HG02943 (cell line): Measurements from ENCODE around the gene GLT1D1.
"Not testable (repeated sequence)": the region's sequence is repeated elsewhere in the genome, so short reads cannot be mapped to it uniquely, and the experiment has no call there.

Experiments
- ATAC-seq: cut with Tn5 transposase; IDR thresholded peaks from one replicate; pipeline ENCODE4 v1.9.1; 2021; ENCODE audit warnings: mild to moderate bottlenecking, low read depth, moderate library complexity; ENCODE audit not compliant: unreplicated experiment

GLT1D1 gene

GRCh38 chr12:128851429-128851828, 1.8 kb upstream of the GLT1D1 start:
- ATAC-seq = not testable (repeated sequence)

DNA sequence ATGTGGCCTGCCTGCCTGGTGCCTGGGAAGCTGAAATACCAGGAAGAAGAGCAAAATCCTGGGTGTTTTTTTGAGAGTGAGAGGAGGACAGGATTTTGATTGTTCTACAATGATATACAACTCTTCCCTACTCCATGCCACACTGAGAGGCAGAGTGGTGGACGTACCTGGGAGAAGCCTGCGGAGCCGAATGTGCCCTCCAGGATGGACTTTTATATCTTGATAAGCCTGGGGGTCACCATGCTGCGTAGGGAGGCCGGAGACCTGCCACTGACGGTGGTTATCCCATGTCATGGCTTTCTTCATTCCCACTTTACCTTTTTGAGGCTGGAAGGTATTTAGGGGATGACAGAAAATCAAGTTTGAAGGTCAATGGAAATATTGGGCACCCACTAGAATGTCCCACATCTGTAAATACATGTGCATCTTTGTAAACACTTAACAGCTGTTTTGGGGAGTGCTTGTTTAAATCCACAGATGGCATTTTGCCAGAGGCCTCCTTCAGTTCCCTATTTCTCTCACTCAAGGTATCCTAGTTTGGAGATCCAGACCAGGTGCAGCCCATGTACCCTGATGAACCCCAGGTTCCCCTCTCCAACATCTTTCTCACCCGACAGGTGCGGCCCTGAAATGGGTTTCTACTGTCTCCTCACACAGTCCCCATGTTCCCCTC, 1.1 kb upstream of the GLT1D1 start:
- no peak for ATAC-seq

DNA sequence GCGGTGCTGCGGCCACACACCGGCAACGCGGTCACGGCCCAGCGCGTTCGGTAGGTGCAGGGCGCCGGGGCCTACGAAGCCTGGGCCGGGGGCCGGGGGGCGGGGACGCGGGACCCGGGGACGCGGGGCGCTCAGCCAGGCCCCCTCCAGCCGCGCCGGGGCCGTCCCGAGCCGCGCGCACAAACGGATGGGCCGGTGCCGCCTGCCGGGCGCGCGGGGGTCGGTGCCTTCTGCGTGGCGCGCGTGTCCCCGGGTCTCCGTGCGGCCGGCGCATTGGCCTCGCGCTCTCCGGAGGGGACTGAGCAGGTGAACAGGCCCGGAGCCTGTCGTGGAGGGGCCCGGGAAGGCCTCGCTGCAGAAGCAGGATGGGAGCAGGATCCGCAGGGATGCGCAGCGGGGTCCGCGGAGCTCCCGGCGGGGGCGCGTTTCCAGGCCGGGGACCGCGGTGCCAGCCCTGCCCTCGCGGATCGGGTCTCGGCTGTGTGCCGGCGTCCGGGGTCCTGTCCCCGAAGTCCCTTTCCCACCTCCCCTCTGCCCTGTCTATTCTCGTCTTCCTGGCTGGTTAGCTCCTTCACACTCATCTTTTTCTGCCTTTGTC, 421 bp downstream of the GLT1D1 start:
- ATAC-seq = no peak

DNA sequence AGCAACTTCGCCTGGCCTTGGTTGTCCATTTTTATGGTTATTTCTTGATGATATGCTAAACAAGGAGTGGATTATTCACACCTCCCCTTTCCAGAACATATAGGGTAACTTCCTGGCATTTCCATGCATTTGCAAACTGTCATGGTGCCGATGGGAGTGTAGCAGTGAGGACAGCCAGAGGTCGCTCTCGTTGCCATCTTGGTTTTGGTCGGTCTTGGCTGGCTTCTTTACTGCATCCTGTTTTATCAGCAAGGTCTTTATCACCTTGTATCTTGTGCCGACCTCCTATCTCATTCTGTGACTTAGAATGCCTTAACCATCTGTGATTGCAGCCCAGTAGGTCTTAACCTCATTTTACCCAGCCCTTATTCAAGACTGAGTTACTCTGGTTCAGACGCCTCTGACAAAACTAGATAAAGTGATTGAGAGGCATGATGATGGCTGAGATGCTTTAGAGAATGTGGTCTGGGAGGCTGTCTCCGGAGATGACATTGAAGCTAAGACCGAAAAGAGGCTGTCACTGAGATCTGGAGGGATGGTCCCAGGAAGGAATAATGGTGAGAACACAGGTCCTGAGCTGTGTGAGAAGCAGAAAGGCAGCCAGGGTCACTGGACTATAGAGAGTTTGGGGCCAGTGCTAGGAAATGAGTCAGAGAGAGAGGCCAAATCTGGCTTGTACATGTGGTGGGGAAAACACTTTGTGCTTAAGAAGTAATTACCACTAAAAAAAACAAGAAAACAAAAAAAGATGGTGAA, 2.9 kb downstream of the GLT1D1 start:
- no peak for ATAC-seq

- no peak for ATAC-seq
Measured at GRCh38 chr12:128856791-128857078, 3.5 kb downstream of the GLT1D1 start.

DNA sequence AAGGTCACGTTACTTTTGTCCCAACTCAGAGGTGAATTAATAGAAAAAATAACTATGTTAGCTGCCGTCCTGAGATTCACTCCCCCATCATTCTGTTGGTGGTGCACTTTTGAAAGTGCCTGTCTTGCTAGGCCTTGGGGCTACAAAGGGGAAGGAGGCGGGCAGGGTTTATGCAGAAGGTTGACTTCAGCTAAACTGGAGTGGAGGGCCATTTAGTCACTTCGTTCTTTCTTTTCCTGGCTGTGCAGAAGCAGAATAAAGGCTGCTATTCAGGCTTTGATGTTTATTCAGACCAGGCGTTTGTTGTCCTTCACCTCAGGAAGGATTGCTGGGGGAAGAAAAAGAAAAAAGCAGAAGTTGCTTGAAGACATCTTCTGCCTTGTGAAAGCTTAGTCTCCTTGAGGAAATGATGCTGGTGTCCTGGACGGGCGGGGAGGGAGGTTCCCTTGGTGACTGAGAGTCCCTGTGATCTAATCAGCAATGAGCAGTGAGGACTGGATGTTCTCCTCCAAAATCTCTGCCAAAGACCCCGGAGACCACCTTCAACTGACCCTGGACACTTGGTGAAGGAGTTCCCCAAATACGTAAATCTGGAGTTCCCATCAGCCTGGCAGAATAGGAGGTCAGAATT, 4.0 kb downstream of the GLT1D1 start:
- no peak for ATAC-seq

GRCh38 chr12:128859311-128859710, 6.0 kb downstream of the GLT1D1 start:
- no peak for ATAC-seq

DNA sequence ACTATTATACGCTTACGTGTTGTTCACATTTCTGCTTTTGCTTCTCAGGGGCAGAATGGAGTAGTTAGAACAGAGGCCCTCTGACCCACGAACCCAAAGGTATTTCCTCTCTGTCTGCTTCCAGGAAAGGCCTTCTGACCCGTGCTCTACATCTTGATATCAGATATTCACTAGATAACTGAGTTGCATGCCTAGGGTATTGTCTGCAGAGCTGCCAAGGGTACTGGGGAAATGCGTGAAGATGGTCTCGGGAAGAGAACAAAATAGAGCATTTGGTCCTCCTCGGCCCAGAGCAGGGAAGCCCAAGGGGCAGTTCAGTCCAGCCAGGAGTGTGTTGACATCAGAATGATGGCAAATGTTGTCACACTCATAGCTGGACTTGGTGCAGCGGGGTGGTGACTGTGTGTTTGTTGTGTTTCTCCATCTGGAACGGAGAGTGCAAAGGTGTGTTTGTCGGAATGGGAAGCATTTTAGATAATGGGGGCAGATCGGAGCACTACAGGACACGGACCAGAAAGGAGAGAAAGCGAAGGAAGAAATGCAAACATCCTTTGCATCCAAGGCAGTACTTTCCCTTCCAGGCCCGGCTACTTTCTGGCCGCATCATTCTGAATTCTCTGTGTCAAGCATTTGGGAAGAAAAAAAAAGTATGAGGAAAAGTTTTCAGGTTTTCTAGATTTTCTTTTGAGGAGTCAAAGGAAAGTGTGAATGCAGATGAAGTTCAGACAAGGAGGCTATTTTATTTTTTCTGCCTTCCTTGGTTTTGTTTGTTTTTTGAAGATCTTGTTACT, 8.1 kb downstream of the GLT1D1 start:
- no peak for ATAC-seq

DNA sequence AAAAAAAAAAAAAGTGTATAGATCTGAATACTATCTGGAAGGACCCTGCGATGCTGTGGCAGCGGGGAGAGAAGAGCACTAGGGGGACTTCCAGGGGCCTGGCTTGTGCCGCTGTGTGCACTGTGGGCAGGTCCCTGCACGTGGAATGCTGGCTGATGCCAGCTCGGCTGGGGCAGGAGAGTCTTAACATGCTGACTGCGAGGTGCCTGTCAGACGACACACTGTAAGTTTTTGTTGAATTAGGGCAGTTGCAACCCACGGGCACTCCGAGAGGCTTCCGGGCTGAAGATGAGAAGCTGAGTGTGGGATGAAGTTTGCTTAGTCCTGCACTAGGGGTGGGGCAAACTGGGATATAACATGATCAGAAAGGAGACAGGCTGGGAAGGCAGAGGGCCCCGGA, 10.7 kb downstream of the GLT1D1 start:
- no peak for ATAC-seq

DNA sequence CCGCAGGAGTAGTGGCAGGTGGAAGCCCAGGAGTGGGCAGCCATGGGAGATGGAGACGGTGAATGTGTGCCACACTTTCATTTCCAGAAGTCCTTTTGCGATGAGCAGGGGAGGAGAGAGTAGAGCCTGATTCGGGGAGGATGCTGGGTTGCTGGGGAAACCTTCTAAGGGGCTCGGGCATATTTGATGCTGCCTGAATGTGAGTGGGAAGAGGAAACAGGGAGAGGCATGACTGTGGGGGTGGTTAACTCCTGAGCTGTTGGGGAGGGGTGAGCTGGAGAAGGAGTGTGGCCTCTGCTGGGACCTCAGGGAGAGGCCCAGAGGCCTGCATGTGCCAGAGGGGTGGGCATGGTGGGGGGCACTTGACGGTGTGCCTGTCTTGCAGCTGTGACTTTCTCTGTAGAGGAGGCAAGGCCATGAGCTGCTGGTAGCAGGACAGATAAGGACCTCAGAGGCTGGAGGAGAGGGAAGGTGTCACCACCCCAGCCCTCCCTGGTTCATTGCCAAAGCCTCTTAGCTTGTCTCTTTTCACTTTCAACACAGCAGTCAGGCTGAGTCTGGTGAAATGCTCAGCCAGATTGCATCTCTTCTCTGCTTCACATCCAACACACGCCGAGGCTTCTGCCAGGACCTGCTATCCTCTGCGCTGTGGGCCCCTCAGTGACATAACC, 11.4 kb downstream of the GLT1D1 start:
- no peak for ATAC-seq

GRCh38 chr12:128867466-128867865, 14.2 kb downstream of the GLT1D1 start:
- no peak for ATAC-seq

DNA sequence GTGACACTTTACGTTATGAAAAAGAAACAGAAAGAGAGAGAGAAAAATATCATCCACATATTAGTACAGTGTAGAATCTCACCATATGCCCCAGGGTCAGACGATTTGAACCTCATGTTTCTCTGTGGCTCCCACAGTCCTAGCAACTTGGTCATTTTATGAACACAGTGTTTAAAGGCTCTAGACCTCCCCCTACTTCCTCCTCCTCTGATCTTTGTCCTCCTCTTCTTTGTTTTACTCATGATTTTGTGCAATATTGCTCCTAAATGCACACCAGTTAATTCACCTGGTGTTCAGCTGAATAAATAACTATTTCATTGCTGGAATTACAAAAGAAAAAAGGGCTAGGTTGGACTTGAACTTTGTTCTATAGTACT, 18.2 kb downstream of the GLT1D1 start:
- no peak for ATAC-seq

DNA sequence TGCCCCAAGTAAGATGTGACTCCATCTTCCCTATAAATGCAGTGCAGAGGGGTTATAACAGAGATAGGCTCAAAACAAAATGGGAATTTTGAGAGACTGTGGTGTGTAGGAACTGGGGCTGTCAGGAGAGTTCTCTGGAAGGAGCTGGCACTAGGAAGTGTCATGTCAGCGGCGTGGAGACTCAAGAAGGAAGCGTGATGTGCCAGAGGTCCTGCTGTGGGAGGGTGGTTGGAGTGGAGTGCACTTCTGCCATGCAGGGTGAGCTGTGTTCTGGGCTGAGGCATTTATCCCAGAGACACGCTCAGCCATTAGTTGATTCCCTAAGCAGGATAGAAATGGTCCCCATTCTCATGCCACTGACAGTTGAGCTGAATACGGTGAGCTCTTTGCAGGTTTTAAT, 19.0 kb downstream of the GLT1D1 start:
- no peak for ATAC-seq

DNA sequence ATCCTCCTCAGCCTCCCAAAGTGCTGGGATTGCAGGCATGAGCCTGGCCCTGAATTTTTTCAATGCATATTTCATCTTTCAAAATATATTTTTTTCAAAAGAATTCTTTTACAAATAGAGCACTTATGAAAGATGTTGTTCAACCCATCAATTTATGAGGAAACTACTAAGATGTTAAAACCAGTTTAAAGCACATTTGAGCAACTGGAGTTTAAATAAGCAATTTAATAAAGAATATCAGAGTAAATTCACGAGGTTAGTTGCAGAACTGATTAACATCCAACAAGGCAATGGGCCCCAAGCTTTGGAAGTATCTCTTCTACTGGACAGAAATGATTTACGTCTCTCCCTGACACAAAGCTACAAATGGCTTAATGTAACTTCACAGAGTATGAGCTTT, 23.3 kb downstream of the GLT1D1 start:
- no peak for ATAC-seq

DNA sequence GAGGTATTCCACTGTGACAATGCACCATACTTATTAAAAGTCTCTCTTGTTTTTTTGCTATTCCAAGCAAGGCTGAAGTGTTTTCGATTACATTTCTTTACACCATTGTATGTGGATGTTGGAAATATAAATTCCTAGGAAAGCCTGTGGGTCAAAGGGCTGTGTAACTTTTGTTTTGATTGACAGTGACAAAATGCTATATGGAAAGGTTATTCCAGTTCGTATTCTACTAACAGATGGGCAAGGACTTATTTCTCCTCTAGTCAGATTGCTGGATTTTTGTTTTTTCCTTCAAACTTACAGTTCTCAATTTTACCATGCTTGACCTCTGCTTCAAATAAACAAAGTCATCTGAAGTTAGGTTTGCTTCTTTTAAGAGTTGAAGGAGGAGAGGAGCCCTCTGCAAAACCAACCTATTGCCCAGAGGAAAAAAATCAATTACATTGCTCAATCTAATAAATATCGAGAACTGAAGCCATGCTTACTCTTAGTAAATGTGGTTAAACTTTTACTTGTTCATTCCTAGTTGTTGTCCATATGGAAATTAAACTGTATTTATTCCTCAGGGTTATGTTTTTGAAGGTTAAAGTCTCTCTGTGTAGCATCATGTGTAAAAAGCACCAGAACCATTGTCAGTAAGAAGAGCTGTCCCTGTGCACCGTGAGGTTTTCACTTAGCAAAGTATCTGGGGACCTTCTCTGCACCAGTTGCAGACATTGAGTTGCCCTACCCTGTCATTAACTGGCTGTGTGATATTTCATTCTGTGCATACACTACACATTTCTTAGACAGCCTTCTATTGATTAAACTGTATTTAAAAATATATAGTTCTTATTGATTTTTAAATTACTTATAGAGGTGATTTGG, 26.9 kb downstream of the GLT1D1 start:
- ATAC-seq = no peak

GRCh38 chr12:128891856-128892255, 38.6 kb downstream of the GLT1D1 start:
- no peak for ATAC-seq

DNA sequence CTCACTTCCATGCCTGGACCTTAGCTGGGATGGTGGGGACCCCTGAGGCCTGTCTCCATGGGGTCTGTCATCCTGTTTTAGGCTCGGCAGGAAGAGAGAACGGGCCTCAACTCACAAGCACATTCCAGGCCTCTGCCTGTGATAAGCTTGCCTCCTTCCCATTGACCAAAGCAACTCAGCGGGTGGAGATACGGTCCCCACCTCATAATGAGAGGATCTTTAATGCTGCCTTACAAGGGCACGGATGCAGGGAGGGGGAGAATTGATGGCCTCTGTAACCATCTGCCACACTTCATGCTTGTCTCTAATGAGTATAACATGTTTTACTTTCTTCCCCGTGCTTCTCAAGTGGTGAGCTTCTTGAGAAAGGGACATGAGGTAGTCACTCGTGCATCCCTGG, 50.0 kb downstream of the GLT1D1 start:
- ATAC-seq = no peak

DNA sequence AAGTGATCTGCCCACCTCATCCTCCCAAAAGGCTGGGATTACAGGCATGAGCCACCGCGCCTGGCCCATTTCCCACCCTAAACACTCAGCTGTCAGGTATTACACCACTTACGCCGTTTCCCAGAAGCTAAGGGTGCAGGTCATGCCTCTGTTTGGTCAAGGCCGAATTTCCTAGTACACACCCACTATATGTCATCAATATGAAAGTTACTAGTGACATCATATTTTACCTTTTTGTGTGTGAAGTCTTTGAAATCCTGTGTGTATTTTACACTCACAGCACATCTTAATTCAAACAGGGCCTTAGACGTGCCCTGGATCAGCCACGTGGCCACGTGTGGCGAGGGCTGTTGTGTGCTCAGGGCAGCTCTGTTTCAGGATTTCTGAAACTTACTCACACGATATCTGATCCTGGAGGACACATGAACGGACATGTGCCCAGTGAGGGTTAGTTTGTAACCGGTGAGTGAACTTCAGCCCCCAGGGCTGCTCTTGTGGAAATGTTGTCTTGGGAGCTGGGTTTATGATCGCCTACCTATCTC, 51.8 kb downstream of the GLT1D1 start:
- no peak for ATAC-seq

DNA sequence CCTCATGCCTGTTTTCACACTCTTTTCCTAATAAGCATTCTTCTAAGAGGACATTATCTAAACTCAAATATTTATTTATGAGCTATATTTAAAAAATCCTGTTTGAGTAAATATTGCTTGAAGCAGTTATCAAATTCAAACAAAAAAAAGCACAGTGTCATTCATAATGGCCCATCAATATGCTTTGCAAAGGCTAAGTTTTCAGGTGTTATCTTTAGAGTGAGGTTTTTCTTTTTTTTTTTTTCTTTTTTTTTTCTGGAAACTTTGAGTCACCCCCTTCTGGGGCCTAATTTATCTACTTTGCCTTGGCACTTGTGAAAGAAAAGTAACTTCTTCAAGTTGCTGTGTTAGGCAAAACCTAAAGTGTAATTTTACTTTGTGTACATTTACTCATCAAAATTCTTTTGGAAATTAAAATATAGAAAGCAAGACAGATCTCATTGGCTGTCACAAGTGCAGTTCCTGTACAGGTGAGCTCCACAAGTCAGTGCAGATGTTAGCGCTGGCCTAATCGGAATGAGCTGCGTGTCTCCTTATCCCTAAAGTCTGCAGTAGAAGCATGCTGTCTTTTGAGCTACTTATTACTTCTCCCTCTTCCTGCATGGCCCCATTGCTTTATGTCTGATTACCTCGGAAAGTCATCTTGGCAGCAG, 53.3 kb downstream of the GLT1D1 start:
- no peak for ATAC-seq
